Activated naive CD4-positive, alpha-beta T cell treated with anti-CD3 and anti-CD28 coated beads, Interleukin-2, amount 10 ng/mL, durations not matched to agents 7 days and 5 days (primary cell): Measurements from ENCODE around the gene GPR25.

ENCODE experiments used
- CTCF ChIA-PET: fragments of 350-600 bp; sonication (Branson Sonifier 250); formaldehyde crosslinking; loops from one replicate; lab custom pipeline; 2021; ENCODE audit warnings: antibody characterized with exemption; lab: Charles Lee
- DNase-seq: peaks from one replicate; pipeline ENCODE4 v3.0.0-alpha.2; 2020
- H3K27ac Mint-ChIP-seq: one replicate; pipeline ENCODE4 v1.8.0; 2021; ENCODE audit warnings: mild to moderate bottlenecking, moderate library complexity, mixed read lengths
- H3K27me3 Mint-ChIP-seq: one replicate; pipeline ENCODE4 v1.8.0; 2021; ENCODE audit warnings: mild to moderate bottlenecking, mixed read lengths
- H3K36me3 Mint-ChIP-seq: one replicate; pipeline ENCODE4 v1.8.0; 2021; ENCODE audit warnings: mixed read lengths
- H3K4me1 Mint-ChIP-seq: one replicate; pipeline ENCODE4 v1.8.0; 2021; ENCODE audit warnings: mixed read lengths
- H3K4me3 Mint-ChIP-seq: one replicate; pipeline ENCODE4 v1.8.0; 2021; ENCODE audit warnings: mild to moderate bottlenecking, moderate library complexity, mixed read lengths
- H3K9me3 Mint-ChIP-seq: one replicate; pipeline ENCODE4 v1.8.0; 2021; ENCODE audit warnings: mixed read lengths

The GPR25 gene

GRCh38 chr1:200883118-200883517, 10.3 kb downstream of the GPR25 start:
- peaks cover 27% of the 10 kb centered on the region for H3K4me1 Mint-ChIP-seq
- CTCF ChIA-PET: no interaction called here
- peaks cover 29% of the 10 kb centered on the region for H3K27me3 Mint-ChIP-seq
- no peak overlapping the region for H3K27ac Mint-ChIP-seq
- H3K4me3 Mint-ChIP-seq: no peak overlapping the region
- no peak for DNase-seq
- H3K36me3 Mint-ChIP-seq: no peaks in the 10 kb centered on the region
- H3K9me3 Mint-ChIP-seq: no peaks in the 10 kb centered on the region

- no peak overlapping the region for H3K27ac Mint-ChIP-seq
- H3K27me3 Mint-ChIP-seq: peaks cover 39% of the 10 kb centered on the region
- no peak overlapping the region for H3K4me3 Mint-ChIP-seq
- CTCF ChIA-PET: no interaction called here
- no peaks in the 10 kb centered on the region for H3K9me3 Mint-ChIP-seq
- peaks cover 47% of the 10 kb centered on the region for H3K4me1 Mint-ChIP-seq
- DNase-seq: no peak
- H3K36me3 Mint-ChIP-seq: no peaks in the 10 kb centered on the region
Measured at GRCh38 chr1:200885623-200886402, 13.0 kb downstream of the GPR25 start.

- no peak overlapping the region for H3K4me3 Mint-ChIP-seq
- no peak for DNase-seq
- H3K36me3 Mint-ChIP-seq: no peaks in the 10 kb centered on the region
- peaks cover 46% of the 10 kb centered on the region for H3K27me3 Mint-ChIP-seq
- H3K4me1 Mint-ChIP-seq: peaks cover 52% of the 10 kb centered on the region
- CTCF ChIA-PET: interaction anchor here (1.0 kb wide), 1 partner anchor 156 kb away, joined by 3 read pairs; no protein-coding TSS in a partner anchor
- no peaks in the 10 kb centered on the region for H3K9me3 Mint-ChIP-seq
- H3K27ac Mint-ChIP-seq: no peak overlapping the region
Measured at GRCh38 chr1:200886594-200886993, 13.8 kb downstream of the GPR25 start.

- Mint-ChIP-seq H3K36me3 (no peaks in the 10 kb centered on the region), H3K4me1 (peaks cover 56% of the 10 kb centered on the region), H3K9me3 (no peaks in the 10 kb centered on the region), H3K4me3 (peak overlapping the region; percentile 3), H3K27me3 (peaks cover 51% of the 10 kb centered on the region), H3K27ac (no peak overlapping the region)
- no peak for DNase-seq
- CTCF ChIA-PET: interaction anchor here (1.0 kb wide), 1 partner anchor 155 kb away, joined by 3 read pairs; no protein-coding TSS in a partner anchor
Measured at GRCh38 chr1:200887036-200887435, 14.3 kb downstream of the GPR25 start.

- peaks cover 58% of the 10 kb centered on the region for H3K4me1 Mint-ChIP-seq
Measured at GRCh38 chr1:200887772-200888348, 15.1 kb downstream of the GPR25 start.

GRCh38 chr1:200888349-200888838, 15.6 kb downstream of the GPR25 start:
- H3K4me3 Mint-ChIP-seq: no peak overlapping the region
- H3K4me1 Mint-ChIP-seq: peaks cover 58% of the 10 kb centered on the region
- CTCF ChIA-PET: interaction anchor here (0.7 to 2.0 kb wide), 6 partner anchors 11 to 230 kb away, joined by 3 to 13 read pairs (median 3); no protein-coding TSS in a partner anchor
- no peaks in the 10 kb centered on the region for H3K36me3 Mint-ChIP-seq
- DNase-seq: peak; percentile 78
- H3K27ac Mint-ChIP-seq: no peak overlapping the region
- no peaks in the 10 kb centered on the region for H3K9me3 Mint-ChIP-seq
- peaks cover 64% of the 10 kb centered on the region for H3K27me3 Mint-ChIP-seq

More at GRCh38 chr1:200887772-200888348, 15.1 kb downstream of the GPR25 start:
- H3K27me3 Mint-ChIP-seq: peaks cover 59% of the 10 kb centered on the region
- no peak overlapping the region for H3K4me3 Mint-ChIP-seq
- H3K36me3 Mint-ChIP-seq: no peaks in the 10 kb centered on the region
- no peaks in the 10 kb centered on the region for H3K9me3 Mint-ChIP-seq
- CTCF ChIA-PET: interaction anchor here (0.7 to 2.0 kb wide), 7 partner anchors 10 to 231 kb away, joined by 3 to 13 read pairs (median 3); no protein-coding TSS in a partner anchor
- no peak overlapping the region for H3K27ac Mint-ChIP-seq
- no peak for DNase-seq

- Mint-ChIP-seq H3K9me3 (no peaks in the 10 kb centered on the region), H3K4me3 (no peak overlapping the region)
- no peak for DNase-seq
Measured at GRCh38 chr1:200889571-200889970, 16.8 kb downstream of the GPR25 start.

GRCh38 chr1:200890027-200890426, 17.2 kb downstream of the GPR25 start:
- Mint-ChIP-seq H3K36me3 (no peaks in the 10 kb centered on the region), H3K4me3 (no peak overlapping the region), H3K4me1 (peaks cover 58% of the 10 kb centered on the region), H3K27ac (no peak overlapping the region), H3K9me3 (no peaks in the 10 kb centered on the region), H3K27me3 (peaks cover 80% of the 10 kb centered on the region)
- CTCF ChIA-PET: no interaction called here
- no peak for DNase-seq

More at GRCh38 chr1:200889571-200889970, 16.8 kb downstream of the GPR25 start:
- CTCF ChIA-PET: interaction anchor here (2.0 kb wide), 1 partner anchor 12 kb away, joined by 13 read pairs; no protein-coding TSS in a partner anchor
- Mint-ChIP-seq H3K27me3 (peaks cover 75% of the 10 kb centered on the region), H3K27ac (no peak overlapping the region), H3K36me3 (no peaks in the 10 kb centered on the region), H3K4me1 (peaks cover 58% of the 10 kb centered on the region)

GRCh38 chr1:200890818-200891773, 18.3 kb downstream of the GPR25 start:
- Mint-ChIP-seq H3K36me3 (no peaks in the 10 kb centered on the region), H3K9me3 (no peaks in the 10 kb centered on the region), H3K27ac (no peak overlapping the region), H3K27me3 (peaks cover 87% of the 10 kb centered on the region), H3K4me3 (peak overlapping the region; percentile 62), H3K4me1 (peaks cover 53% of the 10 kb centered on the region)
- CTCF ChIA-PET: interaction anchor here (0.6 kb wide), 1 partner anchor 14 kb away, joined by 3 read pairs; no protein-coding TSS in a partner anchor
- DNase-seq: peak; percentile 31

GRCh38 chr1:200891774-200892157, 19.0 kb downstream of the GPR25 start:
- Mint-ChIP-seq H3K27me3 (peaks cover 91% of the 10 kb centered on the region), H3K36me3 (no peaks in the 10 kb centered on the region), H3K4me3 (peak overlapping the region; percentile 23), H3K9me3 (no peaks in the 10 kb centered on the region), H3K27ac (no peak overlapping the region), H3K4me1 (peaks cover 49% of the 10 kb centered on the region)
- CTCF ChIA-PET: no interaction called here
- no peak for DNase-seq

GRCh38 chr1:200892546-200892945, 19.8 kb downstream of the GPR25 start:
- Mint-ChIP-seq H3K4me1 (peaks cover 43% of the 10 kb centered on the region), H3K4me3 (no peak overlapping the region), H3K9me3 (no peaks in the 10 kb centered on the region), H3K27ac (no peak overlapping the region), H3K27me3 (peaks cover 93% of the 10 kb centered on the region), H3K36me3 (no peaks in the 10 kb centered on the region)
- DNase-seq: no peak
- CTCF ChIA-PET: no interaction called here

- peaks cover 93% of the 10 kb centered on the region for H3K27me3 Mint-ChIP-seq
- no peak for DNase-seq
- H3K36me3 Mint-ChIP-seq: no peaks in the 10 kb centered on the region
- CTCF ChIA-PET: no interaction called here
- peaks cover 38% of the 10 kb centered on the region for H3K4me1 Mint-ChIP-seq
- H3K9me3 Mint-ChIP-seq: no peaks in the 10 kb centered on the region
- no peak overlapping the region for H3K4me3 Mint-ChIP-seq
- H3K27ac Mint-ChIP-seq: no peak overlapping the region
Measured at GRCh38 chr1:200892958-200893357, 20.2 kb downstream of the GPR25 start.

- H3K4me3 Mint-ChIP-seq: no peak overlapping the region
- CTCF ChIA-PET: no interaction called here
- no peaks in the 10 kb centered on the region for H3K9me3 Mint-ChIP-seq
- no peak for DNase-seq
- no peaks in the 10 kb centered on the region for H3K36me3 Mint-ChIP-seq
- H3K27me3 Mint-ChIP-seq: peaks cover 93% of the 10 kb centered on the region
- peaks cover 33% of the 10 kb centered on the region for H3K4me1 Mint-ChIP-seq
- H3K27ac Mint-ChIP-seq: no peak overlapping the region
Measured at GRCh38 chr1:200893411-200893901, 20.7 kb downstream of the GPR25 start.
